ENCODE measurements around the gene SERF2.
A peak's percentile ranks its signal among the peaks of the same experiment; 100 is the strongest.
"Not testable (repeated sequence)": the region's sequence is repeated elsewhere in the genome, so short reads cannot be mapped to it uniquely, and the experiment has no call there.

Gene SERF2

GRCh38 chr15:43794269-43795037 is 2.3 kb downstream of the SERF2 start:
- no peak for ATAC-seq

GRCh38 chr15:43795197-43795596 is 3.1 kb downstream of the SERF2 start:
- no peak for ATAC-seq

- ATAC-seq: no peak
These were observed 3.9 kb downstream of the SERF2 start for GRCh38 chr15:43795997-43796396.

- ATAC-seq: no peak
These were observed 4.4 kb downstream of the SERF2 start for GRCh38 chr15:43796566-43796965.

DNA sequence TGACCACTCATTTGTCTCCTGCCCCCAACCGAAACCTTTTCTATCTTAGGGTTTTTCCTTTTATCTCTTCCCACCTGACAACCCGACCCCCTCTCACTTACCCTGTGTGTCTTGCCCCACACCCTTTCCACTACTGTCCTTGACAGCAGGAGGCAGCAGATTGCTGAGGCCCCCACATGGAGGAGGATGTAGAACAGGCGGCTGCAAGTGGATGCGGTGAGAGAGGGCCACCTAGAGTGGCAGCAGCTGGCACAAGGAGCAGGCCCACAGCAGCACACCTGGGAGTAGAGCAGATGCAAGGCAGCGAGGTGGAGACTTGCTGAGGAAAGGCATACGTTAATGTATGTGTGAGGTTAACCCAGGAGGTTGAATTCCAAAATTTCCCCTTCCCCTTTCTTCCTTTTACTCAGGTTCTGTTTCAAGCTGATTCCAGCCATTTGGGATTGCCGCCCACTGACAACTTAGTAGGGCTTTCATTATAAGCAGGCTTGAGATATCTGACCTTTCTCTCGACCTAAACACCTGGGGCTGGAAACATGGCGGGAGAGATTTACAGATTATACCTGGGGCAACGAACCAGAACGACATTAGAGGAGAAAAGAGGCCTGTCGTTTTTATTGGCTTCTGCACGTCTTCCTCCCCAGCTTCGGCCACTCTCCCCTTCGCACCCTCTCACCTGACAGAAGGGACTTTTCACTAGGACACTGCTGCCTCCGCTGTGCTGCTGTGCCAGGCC is 7.3 kb downstream of the SERF2 start:
- ATAC-seq: no peak

- ATAC-seq: no peak
These were observed 7.8 kb downstream of the SERF2 start, which contains the start of gene SERINC4 for GRCh38 chr15:43799945-43800285. Gene SERINC4, minus strand, starts transcription at chr15:43800220. Its CDS starts 234 bp downstream, at chr15:43799986.

- ATAC-seq: peak; percentile 99
These were observed 8.4 kb downstream of the SERF2 start, which contains the start of gene HYPK for GRCh38 chr15:43800286-43801141. Gene HYPK, plus strand, starts transcription at chr15:43800599. Its CDS starts 24 bp downstream, at chr15:43800623.

DNA sequence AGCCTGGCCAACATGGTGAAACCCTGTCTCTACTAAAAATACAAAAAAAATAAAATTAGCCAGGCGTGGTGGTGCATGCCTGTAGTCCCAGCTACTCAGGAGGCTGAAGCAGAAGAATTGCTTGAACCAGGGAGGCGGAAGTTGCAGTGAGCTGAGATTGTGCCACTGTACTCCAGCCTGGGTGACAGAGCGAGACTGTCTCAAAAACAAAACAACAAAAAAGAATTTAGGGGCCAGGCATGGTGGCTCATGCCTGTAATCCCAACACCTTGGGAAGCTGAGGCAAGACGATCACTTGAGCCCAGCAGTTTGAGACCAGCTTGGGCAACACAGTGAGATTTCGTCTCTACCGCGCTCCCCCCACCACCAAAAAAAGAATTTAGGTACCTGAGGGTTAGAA is 10.6 kb downstream of the SERF2 start:
- not testable (repeated sequence) for ATAC-seq

DNA sequence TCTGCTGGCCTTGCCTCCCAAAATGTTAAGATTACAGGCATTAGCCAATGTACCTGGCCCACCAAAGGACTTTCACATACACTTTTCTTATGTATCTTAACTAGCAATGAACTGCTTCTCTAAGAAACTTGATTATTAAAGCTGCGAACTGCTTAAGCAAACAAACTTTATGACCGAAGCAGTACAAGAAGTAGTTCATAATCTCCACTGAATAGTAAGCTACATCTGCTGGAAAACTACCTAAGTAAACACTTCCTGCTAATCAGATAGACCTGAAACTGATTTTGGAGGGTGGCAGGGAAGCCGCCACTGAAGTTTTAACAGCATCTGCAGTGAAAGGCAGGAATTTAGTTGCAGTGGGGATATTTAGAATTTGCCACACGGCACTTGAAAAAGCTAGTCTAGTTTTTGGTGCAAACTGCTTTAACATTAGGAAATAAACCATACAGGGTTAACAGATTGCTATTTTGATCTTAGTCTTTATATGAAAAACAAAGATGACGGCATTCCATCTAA is 16.4 kb downstream of the SERF2 start:
- no peak for ATAC-seq

DNA sequence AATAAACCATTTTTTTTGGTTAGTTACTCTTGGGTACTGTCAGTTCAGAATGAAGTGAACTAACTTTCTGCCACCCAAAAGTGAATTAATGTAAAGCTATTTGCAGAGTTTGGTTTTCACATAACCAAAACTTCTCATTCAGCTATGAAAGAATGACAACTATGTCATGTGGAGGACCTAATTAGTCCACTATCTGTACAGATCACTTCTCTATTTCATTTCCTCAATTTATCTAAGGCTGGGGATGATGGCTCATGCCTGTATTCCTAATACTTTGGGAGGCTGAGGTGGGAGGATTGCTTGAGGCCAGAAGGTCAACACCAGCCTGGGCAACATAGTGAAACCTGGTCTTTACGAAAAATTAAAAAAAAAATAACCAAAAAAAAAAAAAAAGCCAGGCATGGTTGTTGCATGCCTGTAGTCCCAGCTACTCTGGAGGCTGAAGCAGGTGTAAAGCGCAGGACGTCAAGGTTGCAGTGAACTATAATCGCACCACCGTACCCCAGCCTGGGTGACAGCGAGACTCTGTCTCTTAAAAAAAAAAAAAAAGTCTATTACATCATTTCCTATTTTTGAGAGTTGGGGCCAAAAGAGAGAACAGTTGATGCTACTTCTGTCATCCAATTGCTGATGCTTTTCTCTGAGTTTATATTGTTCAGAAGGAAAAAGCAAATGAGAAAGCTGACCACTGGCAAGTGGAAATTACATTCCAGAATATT is 17.0 kb downstream of the SERF2 start:
- ATAC-seq: no peak

DNA sequence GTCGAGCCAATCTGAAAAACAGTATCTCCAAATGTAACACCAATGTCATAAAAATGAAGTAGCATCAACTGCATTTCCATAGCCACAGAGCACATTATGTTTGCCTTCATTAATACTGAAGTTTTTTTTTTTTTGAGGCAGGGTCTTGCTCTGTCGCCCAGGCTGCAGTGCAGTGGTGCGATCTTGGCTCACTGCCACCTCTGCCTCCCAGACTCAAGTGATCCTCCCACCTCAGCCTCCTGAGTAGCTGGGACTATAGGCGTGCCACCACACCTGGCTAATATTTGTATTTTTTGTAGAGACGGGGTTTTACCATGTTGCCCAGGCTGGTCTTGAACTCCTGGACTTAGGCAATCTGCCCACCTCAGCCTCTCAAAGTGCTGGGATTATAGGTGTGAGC is 22.9 kb downstream of the SERF2 start:
- not testable (repeated sequence) for ATAC-seq

- no peak for ATAC-seq
These were observed 29.4 kb downstream of the SERF2 start for GRCh38 chr15:43821505-43821904.

GRCh38 chr15:43824302-43825246 is 32.5 kb downstream of the SERF2 start, which contains the start of gene MFAP1:
Gene MFAP1, minus strand, starts transcription at chr15:43824690. Its CDS starts 121 bp downstream, at chr15:43824569.
- peak; percentile 83 to 87 for ATAC-seq

DNA sequence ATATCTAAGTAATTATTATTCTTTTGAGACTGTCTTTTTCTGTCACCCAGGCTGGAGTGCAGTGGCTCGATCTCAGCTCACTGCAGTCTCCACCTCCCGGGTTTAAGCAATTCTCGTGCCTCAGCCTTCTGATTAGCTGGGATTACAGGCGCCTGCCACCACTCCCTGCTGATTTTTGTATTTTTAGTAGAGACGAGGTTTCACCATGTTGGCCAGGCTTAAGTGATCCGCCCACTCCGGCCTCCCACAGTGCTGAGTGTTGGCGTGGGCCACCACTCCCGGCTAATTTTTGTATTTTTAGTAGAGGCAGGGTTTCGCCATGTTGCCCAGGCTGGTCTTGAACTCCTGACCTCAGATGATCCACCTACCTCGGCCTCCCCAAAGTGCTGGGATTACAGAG is 33.2 kb downstream of the SERF2 start:
- not testable (repeated sequence) for ATAC-seq

- ATAC-seq: no peak
These were observed 33.9 kb downstream of the SERF2 start for GRCh38 chr15:43826029-43826507.

DNA sequence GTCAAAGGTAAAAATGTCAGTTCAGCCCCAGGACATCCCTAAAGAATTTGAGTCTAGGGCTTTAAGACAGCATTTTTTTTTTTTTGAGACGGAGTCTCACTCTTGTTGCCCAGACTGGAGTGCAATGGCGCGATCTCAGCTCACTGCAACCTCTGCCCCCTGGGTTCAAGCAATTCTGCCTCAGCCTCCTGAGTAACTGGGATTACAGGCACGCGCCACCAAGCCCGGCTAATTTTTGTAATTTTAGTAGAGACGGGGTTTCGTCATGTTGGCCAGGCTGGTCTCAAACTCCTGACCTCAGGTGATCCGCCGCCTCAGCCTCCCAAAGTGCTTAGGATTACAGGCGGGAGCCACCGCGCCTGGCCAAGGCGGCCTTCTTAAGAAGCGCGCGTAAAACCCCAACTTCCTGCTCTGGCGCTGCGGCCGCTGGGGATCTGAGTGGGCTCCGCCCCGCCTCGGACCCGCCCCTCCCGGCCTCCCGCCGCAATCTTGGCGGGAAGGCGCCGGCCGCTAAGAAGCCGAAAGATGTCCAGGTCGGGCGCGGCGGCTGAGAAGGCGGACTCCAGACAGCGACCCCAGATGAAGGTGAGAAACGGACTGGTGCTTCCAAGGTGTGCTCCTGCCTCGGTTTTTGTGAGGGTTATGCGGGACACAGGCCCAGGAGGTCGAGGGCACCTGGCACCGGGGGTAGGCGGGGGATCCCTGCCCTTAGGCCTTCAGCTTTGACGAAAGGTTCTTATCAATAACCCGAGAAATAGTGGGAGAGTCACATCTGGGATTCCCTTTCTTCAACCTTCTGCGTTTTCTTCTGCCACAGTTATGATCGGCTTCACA is 34.6 kb downstream of the SERF2 start, which contains the start of gene WDR76:
TSS of gene WDR76 (plus strand) at position 495 of the 834 bp plus-strand sequence. CDS start at position 526, 31 bp downstream.
- peak; percentile 62 for ATAC-seq

DNA sequence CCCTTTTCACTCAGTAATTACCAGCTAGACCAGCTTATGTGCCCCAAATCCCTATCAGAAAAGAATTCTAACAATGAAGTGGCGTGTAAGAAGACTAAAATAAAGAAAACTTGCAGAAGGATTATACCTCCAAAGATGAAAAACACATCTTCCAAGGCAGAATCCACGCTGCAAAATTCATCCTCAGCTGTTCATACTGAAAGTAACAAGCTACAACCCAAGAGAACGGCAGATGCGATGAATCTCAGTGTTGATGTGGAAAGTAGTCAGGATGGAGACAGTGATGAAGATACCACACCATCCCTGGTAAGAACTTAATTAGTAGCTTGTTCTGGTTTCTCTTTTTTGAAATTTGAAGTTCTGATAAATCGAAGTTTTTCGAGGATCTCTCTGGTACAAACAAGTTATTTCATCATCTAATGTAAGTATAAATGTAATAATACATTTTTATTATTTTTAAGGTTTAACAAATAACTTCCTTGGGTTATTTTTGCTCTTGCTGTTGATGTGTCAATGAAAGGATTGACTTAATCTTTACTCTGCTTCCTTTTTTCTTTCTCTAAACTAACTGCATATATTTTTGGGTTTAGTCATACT is 36.0 kb downstream of the SERF2 start:
- peak; percentile 36 to 42 for ATAC-seq

GRCh38 chr15:43829951-43830540 is 37.9 kb downstream of the SERF2 start:
- ATAC-seq: not testable (repeated sequence)

Data from activated CD4-positive, CD25-positive, alpha-beta regulatory T cell treated with anti-CD3 and anti-CD28 coated beads, Interleukin-2, amount 50 U/mL, for 24 hours (primary cell).